Fibroblast of upper back skin (primary cell): ENCODE measurements around the gene USP44.
A peak's percentile ranks its signal among the peaks of the same experiment; 100 is the strongest.

ENCODE experiments used
- DNase-seq: peaks from one replicate; pipeline ENCODE4 v3.0.0-alpha.2; 2013

USP44 gene

GRCh38 chr12:95548056-95548538 lies 3.2 kb downstream of the USP44 start:
- DNase-seq = no peak

- DNase-seq = peak; percentile 30
Measured at GRCh38 chr12:95547522-95548055, 3.7 kb downstream of the USP44 start.

- no peak for DNase-seq
Measured at GRCh38 chr12:95546491-95546813, 4.8 kb downstream of the USP44 start.

- DNase-seq = no peak
Measured at GRCh38 chr12:95545731-95546490, 5.4 kb downstream of the USP44 start.

GRCh38 chr12:95545303-95545702 lies 6.0 kb downstream of the USP44 start:
- no peak for DNase-seq

GRCh38 chr12:95544756-95545155 lies 6.5 kb downstream of the USP44 start:
- no peak for DNase-seq

- DNase-seq = no peak
Measured at GRCh38 chr12:95543305-95543704, 8.0 kb downstream of the USP44 start.

- no peak for DNase-seq
Measured at GRCh38 chr12:95541436-95541835, 9.8 kb downstream of the USP44 start.

- no peak for DNase-seq
Measured at GRCh38 chr12:95538656-95539055, 12.6 kb downstream of the USP44 start.

- DNase-seq = no peak
Measured at GRCh38 chr12:95538006-95538405, 13.3 kb downstream of the USP44 start.

- DNase-seq = no peak
Measured at GRCh38 chr12:95533985-95534384, 17.3 kb downstream of the USP44 start.

GRCh38 chr12:95532851-95533250 lies 18.4 kb downstream of the USP44 start:
- DNase-seq = peak; percentile 66

GRCh38 chr12:95529693-95530225 lies 21.5 kb downstream of the USP44 start:
- peak; percentile 54 for DNase-seq

- DNase-seq = no peak
Measured at GRCh38 chr12:95528431-95528830, 22.8 kb downstream of the USP44 start.

GRCh38 chr12:95522692-95523091 lies 28.6 kb downstream of the USP44 start:
- no peak for DNase-seq

- no peak for DNase-seq
Measured at GRCh38 chr12:95520816-95521215, 30.5 kb downstream of the USP44 start.

- DNase-seq = no peak
Measured at GRCh38 chr12:95518944-95519343, 32.3 kb downstream of the USP44 start.

- no peak for DNase-seq
Measured at GRCh38 chr12:95517246-95517645, 34.0 kb downstream of the USP44 start.

GRCh38 chr12:95516757-95517156 lies 34.5 kb downstream of the USP44 start:
- DNase-seq = no peak

GRCh38 chr12:95515197-95515596 lies 36.1 kb downstream of the USP44 start:
- DNase-seq = no peak

- DNase-seq = no peak
Measured at GRCh38 chr12:95513599-95513998, 37.7 kb downstream of the USP44 start.

GRCh38 chr12:95511977-95512376 lies 39.3 kb downstream of the USP44 start:
- no peak for DNase-seq

- DNase-seq = no peak
Measured at GRCh38 chr12:95509300-95509699, 42.0 kb downstream of the USP44 start.

GRCh38 chr12:95506707-95507523 lies 44.4 kb downstream of the USP44 start:
- DNase-seq = peak; percentile 34
